Adrenal gland (tissue), 5 donors: Measurements from ENCODE around the gene MPC1.

Experiments used
- POLR2A ChIP-seq, 2 donors: fragments of 450-650 bp; IDR thresholded peaks; one replicate each; pipeline ENCODE4 v1.6.1; 2017; ENCODE audit warnings: antibody characterized with exemption in 2 of 2, mild to moderate bottlenecking in 2 of 2, moderate library complexity in 1 of 2
- TF ChIP-seq, protein P1 (sequence below), 6 experiments: fragments of 450-650 bp in 4 of 6; fragments of 200-600 bp in 2 of 6; sonication (generic) in 1 of 6; IDR thresholded peaks; 1 replicate in 5 of 6; 2 replicates in 1 of 6; pipeline versions ENCODE4 v1.5.1 to v1.8.0; 2016 to 2021; ENCODE audit warnings: antibody characterized with exemption in 6 of 6, mild to moderate bottlenecking in 2 of 6, moderate library complexity in 1 of 6
- donor health status: DM: no; HTN: no; CAD: no.

DNA sequence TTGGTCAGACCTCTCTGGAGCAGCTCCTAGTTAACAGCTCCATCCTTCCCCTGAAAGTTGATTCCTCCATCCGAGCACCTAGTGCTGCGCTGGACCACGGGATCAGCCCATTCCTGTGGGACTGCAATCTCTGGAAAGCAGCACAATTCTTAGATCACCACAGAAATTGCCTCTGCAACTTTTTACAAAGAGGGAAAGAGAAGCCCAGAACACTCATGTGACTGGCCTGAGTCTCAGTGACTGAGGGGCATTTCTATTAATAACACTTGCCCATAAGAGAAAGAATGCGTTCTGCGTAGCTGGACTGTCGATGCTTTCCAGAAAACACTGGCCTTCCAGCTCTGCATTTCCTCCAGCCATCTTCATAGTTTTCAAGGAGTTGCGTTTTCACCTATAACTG lies 18.3 kb downstream of the MPC1 start:
- TF ChIP-seq POLR2A (IDR thresholded peaks at IDR 0.05) = no peak
- TF ChIP-seq, protein P1, sequence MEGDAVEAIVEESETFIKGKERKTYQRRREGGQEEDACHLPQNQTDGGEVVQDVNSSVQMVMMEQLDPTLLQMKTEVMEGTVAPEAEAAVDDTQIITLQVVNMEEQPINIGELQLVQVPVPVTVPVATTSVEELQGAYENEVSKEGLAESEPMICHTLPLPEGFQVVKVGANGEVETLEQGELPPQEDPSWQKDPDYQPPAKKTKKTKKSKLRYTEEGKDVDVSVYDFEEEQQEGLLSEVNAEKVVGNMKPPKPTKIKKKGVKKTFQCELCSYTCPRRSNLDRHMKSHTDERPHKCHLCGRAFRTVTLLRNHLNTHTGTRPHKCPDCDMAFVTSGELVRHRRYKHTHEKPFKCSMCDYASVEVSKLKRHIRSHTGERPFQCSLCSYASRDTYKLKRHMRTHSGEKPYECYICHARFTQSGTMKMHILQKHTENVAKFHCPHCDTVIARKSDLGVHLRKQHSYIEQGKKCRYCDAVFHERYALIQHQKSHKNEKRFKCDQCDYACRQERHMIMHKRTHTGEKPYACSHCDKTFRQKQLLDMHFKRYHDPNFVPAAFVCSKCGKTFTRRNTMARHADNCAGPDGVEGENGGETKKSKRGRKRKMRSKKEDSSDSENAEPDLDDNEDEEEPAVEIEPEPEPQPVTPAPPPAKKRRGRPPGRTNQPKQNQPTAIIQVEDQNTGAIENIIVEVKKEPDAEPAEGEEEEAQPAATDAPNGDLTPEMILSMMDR (IDR thresholded peaks at IDR 0.05) = no peak
